GM12891 (cell line): ENCODE data around the gene SCUBE1.

Source experiments
- PAX5 ChIP-seq: IDR thresholded peaks from 2 replicates; pipeline ENCODE4 v1.6.1; 2011; ENCODE audit warnings: low read length, moderate library complexity, mild to moderate bottlenecking; ENCODE audit not compliant: insufficient read depth, severe bottlenecking
- POLR2AphosphoS5 ChIP-seq: IDR thresholded peaks from 2 replicates; pipeline ENCODE4 v1.6.1; 2011; ENCODE audit warnings: low read depth, low read length, control low read depth

DNA sequence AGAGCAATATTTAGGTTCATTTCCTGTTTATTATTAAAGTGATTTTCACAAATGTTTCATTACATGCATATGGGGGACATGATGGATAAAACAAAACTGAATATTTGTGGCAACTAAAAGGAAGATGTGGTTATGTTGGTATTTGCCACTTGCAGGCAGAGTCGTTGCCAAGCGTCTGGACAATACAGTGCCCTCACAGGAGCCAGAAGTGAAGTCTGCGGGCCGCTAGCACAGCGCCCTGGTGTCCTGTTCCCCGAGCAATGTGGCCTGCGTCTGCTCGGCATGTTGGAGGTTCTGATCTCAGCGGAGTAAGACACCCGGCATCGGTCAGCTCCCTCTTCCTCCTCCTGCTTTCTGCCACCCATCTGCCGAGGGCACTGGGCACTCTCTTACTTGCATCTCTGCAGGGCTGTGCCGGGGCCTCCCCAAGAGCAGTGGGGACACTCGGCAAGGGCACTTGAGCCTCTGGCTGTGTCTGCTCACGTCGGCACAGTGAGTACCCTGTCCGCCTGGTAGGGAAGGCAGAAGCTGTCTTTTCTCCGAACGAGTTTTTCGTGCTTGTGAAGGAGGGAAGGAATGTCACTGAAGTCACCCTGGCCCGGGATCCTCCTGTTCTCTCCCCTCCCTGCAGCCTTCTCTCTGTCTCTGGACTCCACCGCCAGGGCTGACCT lies 145.8 kb downstream of the SCUBE1 start:
- TF ChIP-seq PAX5 (no peak), POLR2AphosphoS5 (no peak)
